Hindlimb muscle (tissue), 1 donor: ENCODE measurements around the gene KIF3A. TPM values are rescaled to one million over a fixed set of nuclear protein-coding genes. Genes with fewer than 3 reads are reported as not detected.

Source experiments
- DNase-seq: peaks from one replicate; pipeline ENCODE4 v3.0.0-alpha.2; 2013
- polyA plus RNA-seq: library from polyadenylated mRNA; unstranded; fragments of 120-200 nt; gene quantifications from one replicate; pipeline ENCODE4 v1.2.1, GENCODE V29; 2013; ENCODE audit not compliant: insufficient read length

Gene KIF3A
- polyA plus RNA-seq: 7.1 TPM

DNA sequence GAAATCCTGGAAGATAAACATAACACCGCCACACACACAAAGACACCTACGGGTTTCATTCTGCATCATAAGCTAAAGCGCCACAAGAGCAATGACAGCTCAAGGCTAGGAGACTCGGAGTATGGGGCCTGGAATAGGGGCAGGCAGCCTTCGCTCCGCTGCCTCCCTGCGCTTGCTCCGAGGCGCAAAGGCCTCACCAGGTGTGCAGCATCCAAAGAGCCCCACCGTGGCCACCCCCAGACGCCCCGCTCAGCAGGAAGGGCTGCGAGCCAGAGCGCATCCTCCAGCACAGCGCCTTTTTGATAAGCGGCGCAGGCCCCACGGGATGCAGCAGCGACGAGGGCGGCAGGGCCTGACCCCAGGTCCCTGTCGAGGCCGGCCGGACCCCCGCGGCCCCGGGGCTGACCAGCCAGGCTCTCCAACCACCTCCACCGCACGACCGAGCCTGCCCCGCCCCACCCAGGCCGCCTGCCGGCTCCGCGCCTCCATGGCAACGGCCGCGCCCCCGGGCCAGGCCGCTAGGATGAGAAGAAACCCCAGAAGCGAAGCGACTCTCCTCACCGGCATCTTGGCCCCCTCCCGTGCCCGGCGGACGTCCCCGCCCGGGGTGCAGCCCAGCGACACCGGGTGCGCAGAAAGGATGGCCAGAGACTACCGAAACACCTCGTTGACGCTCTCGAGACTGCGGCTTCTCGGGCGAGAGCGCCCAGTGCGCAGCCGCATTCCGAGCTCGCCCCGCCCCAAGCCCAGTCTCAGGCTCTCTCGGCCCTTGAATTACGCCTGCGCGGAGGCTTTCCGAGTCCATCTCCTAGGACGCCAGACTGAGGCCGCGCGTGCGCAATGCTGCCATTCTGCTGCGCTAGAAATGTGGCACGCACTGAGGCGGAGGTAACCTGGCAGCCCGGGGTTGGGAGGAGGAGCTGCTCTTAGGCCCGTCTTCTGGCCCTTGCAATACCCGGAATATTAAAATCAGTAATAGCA, at the start of gene KIF3A:
KIF3A (minus strand) TSS at position 694 of the 981 bp plus-strand sequence; CDS start at position 567, 127 bp downstream.
- peak; percentile 93 for DNase-seq

DNA sequence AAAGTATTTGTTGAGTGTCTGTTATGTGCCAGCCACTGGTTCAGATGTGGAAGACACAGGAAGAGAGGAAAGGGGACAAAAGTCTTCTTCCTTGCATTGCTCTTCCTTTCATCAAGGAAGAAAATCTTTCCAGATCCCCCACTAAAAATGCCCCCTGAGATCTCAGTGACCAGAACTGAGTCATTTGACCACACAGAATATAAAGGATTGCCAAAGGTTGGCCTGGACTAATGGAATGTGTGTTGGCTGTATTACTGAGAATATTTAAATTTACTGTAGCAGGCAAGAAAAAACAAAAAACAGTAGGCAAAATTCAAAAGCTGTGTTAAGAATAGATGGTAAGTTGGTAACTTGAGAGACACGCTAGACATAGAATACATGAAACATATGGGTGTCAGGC, 49.7 kb upstream of the KIF3A start:
- no peak for DNase-seq

- no peak for DNase-seq
These were observed 48.5 kb upstream of the KIF3A start for GRCh38 chr5:132785864-132786263.

- DNase-seq: peak; percentile 45
These were observed 48.0 kb upstream of the KIF3A start for GRCh38 chr5:132785365-132785764.

DNA sequence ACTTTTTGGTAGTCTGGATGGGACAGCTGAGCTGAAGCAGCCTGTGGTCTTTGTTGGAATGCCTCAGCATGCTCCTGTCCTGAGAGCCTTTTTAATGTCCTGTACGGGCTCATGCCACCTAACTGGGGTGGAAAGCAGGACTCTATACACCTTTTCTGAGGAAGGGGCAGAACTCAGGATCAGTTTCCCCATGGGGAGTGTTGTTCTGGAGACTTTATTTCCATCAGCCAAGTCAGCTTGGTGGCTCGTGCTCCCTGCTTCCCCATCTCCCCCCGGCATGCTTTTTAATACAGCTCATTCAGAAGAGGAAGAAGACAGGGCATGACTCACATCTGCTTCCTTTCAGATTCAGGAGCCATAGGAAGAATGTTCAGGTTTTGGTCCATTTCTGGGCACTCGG, 44.8 kb upstream of the KIF3A start:
- DNase-seq: no peak

DNA sequence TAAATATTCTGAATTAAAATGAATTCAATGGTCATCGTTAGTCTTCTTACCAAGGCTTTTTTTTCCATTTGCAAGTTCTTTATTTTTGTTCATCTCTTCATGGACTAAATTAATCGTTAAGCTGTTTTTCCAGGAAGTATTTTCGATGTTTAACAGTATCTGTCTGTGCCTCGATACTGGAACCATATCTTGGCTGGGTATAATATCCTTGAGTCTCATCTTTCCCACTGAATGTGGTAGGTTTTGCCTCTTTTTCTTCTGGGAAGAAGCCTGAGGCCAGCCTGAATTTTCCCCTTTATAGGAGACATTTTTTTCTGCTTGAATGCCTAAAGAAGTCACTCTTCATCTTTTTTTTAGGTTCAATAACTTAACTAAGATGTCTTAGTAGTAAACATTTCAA, 43.7 kb upstream of the KIF3A start:
- DNase-seq: no peak

DNA sequence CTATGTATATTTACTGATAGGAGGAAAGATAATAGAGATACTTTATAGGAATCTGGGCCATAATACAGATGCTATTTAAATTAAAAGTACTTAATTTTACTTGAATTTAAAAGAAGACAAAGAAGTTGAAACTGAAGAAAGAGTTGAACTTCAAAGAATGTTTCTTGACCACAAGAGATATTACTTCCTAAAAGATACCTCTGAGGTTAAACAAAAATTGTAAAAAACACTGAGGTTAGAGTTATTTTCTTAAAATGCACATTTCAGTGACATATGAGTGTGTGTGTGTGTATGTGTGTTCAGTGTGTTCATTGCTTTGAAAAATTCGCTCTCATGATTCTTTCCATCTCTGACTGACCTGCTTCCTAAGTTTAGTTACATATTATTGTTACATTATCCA, 43.2 kb upstream of the KIF3A start:
- DNase-seq: no peak

- no peak for DNase-seq
These were observed 42.6 kb upstream of the KIF3A start for GRCh38 chr5:132779961-132780360.

DNA sequence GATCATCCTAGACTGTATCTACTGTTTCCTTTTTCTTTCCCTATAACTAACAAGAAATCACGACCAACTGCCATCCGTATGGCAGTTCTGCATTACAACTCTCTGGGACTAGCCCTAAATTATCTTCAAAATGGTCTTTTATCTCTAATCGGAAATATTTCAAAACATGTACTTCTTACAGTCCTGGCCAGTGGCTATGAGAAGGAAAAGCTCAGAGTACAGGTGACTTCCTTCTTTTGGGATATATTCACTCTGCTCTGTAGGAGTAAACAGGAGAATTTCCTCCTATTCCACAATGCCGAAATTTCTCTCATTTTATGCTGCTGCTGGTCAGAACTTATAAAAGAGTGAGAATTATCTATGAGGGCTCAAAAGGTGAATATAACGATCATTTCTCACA, 41.5 kb upstream of the KIF3A start:
- DNase-seq: no peak

GRCh38 chr5:132778129-132778528, 40.8 kb upstream of the KIF3A start:
- no peak for DNase-seq

- DNase-seq: peak; percentile 68
These were observed 40.1 kb upstream of the KIF3A start, which contains the start of gene SEPTIN8 for GRCh38 chr5:132777209-132778069. Gene SEPTIN8, minus strand, starts transcription at chr5:132777239. Its CDS starts 102 bp downstream, at chr5:132777137.

- no peak for DNase-seq
These were observed 39.5 kb upstream of the KIF3A start for GRCh38 chr5:132776938-132777208.

GRCh38 chr5:132776131-132776937, 39.0 kb upstream of the KIF3A start:
- DNase-seq: peak; percentile 40

GRCh38 chr5:132775476-132775961, 38.2 kb upstream of the KIF3A start:
- no peak for DNase-seq

DNA sequence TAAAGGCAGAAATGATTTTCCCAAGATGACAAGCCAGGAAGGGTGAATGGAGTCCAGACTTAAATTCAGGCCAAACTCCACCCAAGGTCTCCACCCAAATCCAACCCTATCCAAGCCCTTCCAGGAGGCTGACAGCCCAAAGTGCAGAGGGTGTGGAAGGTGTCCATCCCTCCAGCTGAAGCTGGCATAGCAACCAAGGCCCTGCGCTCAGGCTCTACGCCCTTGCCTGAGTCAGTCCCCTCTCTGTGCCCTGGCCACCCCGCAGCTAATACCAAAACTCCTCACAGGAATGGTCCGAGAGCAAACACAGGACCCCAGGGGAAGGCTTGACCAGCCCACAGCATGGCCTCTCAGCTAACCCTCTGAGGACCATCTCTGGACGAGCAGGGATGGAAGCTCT, 37.5 kb upstream of the KIF3A start:
- no peak for DNase-seq

DNA sequence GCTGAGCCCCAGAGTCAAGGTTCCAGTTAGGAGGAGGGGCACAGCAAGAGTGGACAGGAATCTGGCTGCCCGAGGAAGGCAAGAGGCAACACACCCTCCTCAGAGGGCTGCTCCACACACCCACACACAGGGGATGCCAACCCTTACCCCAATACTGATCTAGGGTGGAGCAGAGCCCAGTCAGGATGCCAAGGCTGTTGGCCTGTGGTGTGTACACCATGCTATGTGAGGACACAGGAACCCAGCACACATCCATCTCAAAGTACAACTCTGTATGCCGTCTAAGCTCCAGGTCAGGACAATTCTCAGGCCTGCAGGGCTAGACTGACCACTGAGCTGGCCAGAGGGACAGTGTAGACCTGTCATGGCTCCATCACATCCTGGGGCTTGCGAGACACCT, 37.1 kb upstream of the KIF3A start:
- DNase-seq: no peak

DNA sequence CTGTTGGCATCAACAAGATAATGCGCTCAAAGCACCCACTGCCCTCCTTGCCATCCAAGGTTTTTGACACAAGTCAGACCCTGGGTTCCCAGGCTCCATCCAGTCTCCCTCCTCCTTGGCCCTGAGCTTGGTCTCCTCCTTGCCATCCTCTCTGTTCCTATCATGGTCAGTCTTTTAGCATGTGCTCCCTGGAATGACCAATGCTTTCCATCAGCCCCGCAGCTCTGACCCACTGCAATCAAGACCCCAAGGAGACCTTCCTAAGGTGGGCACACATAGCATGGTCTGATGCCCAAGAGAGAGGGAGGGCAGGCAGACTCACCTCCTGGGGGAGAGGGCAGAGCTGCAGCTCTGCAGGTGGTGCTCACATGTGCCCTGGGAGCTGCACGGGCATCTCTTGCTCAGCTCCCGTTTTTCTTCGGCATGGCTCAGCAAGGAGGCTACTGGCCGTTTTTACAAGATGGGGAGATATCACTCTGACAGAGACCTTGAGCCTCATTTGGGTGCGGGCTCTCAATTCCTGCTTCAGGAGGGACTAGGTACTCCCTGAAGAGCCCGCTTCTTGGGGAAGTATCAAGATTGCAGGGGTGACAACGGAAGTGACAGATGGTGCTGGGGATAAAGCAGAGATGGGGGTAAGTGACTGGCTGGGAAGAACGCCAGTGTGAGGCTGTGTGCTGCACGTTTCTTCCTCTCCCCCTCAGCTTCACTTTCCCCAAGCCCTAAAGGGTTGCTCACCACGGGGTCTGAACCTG, 36.4 kb upstream of the KIF3A start:
- DNase-seq: no peak

- DNase-seq: no peak
These were observed 35.8 kb upstream of the KIF3A start for GRCh38 chr5:132773114-132773513.

DNA sequence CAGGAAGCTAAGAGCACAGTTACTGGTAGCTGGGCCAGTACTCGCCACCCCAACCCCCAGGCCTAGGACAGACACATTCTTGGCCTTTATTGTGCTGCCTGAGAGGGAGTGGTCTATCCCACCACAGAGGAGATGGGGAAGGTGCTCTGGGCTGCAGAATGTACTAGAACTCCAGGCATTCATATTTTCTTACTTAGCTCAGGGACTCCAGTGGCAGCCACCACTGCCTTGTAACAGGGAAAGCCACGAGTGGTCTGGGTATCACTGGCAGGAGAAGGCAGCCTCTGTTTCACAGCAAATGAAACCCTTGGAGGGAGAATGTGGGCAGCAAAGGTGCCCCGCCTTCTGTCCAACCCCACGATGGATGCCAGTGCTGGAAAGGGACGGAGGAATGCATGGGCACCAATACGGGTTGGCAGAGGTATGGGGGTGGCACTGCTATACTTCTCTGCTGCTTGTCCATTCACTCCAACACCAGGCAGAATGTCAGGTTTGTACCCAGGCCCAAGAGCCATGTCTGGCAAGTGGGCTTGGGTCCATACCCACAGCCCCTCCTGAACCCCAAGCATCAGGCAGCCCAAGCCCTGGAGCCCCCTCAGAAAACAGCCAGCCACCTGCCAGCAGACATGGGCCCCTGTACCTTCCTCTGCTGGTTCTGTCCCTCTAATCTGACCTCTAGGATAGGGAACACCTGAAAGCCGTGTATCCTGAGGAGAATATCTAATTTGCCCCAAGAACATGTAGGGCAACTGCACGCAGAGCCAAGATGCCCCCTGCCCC, 35.1 kb upstream of the KIF3A start:
- DNase-seq: no peak

GRCh38 chr5:132771503-132771998, 34.2 kb upstream of the KIF3A start:
- no peak for DNase-seq
